HG03378 (cell line): ENCODE data around the gene NELFA.

Experiments used
- ATAC-seq: cut with Tn5 transposase; IDR thresholded peaks from one replicate; pipeline ENCODE4 v1.9.1; 2021; ENCODE audit warnings: mild to moderate bottlenecking, moderate library complexity; ENCODE audit not compliant: unreplicated experiment

NELFA gene

GRCh38 chr4:2008921-2009650 lies at the start of gene NELFA:
NELFA (minus strand) TSS chr4:2008974; CDS start chr4:2008959, 15 bp downstream.
- ATAC-seq = peak; percentile 80

- no peak for ATAC-seq
Observed at GRCh38 chr4:2057382-2058065, 48.8 kb upstream of the NELFA start.

- ATAC-seq = no peak
Observed at GRCh38 chr4:2054217-2054616, 45.4 kb upstream of the NELFA start.

DNA sequence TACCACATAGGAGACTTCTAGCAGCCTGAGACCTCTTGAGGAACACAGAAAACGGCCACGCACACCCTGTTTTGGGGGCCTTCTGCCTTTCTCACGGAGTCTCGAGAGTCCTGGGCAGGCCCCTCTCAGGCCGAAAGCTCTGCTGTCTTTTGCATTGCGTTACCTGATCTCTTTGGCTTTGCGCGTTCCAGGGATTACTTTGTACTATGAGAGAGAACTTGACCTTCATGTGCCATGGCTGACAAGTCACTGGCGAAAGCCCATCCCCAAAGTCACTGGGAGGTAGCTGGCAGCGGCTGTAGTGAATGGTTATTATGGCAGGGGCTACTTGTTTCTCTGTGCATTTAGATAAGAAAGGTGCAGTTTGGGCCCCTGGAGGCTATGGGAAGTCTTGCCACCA lies 42.3 kb upstream of the NELFA start:
- no peak for ATAC-seq

DNA sequence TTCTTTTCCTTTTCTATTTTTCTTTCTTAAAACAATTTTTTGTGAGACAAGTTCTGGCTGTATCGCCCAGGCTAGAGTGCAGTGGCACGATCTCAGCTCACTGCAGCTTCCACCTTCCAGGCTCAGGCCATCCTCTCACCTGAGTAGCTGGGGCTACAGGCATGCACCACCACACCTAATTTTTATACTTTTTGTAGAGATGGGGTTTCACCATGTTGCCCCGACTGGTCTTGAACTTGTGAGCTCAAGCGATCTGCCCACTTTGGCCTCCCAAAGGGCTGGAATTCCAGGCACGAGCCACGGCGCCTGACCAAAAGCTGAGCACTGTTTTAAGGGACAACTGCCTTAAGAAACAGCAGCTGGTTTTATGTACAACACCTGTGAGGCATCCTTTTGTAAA lies 41.0 kb upstream of the NELFA start:
- ATAC-seq = no peak

- ATAC-seq = no peak
Observed at GRCh38 chr4:2049381-2049780, 40.6 kb upstream of the NELFA start.

- ATAC-seq = no peak
Observed at GRCh38 chr4:2048831-2049230, 40.1 kb upstream of the NELFA start.

DNA sequence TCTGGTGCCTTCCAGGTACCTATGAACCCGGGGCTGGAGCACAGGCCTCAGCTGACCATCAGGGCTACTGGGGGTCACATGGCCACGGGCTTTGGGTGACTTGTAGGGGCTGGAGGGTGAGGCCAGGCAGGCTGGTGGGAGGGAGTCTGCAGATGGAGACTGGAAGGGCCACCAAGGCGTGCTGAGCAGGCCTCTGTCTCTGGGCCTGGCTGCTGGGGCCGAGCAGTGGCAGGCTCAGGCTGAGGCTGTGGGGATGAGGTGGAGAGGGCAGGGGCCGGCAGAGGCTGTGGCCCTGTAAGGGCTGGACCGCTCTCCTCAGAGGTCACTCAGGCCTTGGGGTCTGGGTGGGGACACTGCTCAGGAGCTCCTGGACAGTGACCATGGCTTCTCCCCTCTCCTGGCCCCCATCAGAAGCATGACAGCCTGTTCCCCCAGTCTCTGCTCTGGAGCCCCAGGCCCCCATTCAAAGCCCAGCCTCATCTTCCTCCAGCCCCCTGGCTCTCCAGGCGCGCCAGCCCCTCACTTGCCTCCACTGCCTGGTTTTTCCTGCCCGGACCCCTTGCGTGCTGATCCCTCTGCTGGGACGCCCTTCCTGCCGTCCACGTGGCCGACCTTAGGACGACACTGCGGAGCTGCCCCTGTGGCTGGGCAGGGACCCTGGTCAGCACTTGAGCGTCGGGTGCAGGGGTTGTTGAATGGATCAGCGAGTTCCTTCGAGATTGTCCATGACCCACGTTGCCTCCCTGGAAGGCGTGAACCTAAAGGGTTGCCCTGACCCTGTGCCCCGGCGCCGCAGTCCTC lies 39.2 kb upstream of the NELFA start:
- ATAC-seq = no peak

DNA sequence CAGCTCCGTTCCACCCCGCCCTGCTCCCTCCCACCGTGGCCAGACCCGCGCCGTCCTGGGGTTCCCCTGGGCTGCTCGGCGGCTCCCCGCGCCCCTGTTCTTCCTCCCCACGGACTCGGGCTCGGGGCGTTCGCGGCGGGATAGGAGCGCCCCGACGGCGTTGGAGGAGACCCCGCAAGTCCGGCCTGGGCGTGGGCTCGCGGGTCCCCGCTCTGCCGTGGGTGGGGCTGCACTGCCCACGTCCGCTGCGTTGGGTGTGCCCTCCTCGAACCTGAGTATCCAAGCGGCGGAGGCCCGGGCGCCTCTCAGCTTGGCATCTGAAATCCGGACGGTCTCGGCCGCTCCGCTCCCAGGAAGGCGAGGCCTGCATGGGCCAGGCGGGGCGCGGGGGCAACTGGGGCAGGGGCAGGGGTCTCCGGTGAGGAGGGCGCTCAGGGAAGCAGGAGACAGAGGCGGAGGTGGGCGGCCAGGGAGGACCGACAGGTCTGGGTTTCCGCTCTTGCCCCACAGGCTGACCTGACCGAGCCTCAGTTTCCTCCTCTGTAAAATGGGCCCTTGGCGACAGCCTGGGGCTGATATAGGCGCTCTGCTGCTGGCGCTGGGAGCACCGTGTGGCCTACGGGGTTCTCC lies 38.4 kb upstream of the NELFA start:
- ATAC-seq = no peak

- no peak for ATAC-seq
Observed at GRCh38 chr4:2046031-2046961, 37.5 kb upstream of the NELFA start.

DNA sequence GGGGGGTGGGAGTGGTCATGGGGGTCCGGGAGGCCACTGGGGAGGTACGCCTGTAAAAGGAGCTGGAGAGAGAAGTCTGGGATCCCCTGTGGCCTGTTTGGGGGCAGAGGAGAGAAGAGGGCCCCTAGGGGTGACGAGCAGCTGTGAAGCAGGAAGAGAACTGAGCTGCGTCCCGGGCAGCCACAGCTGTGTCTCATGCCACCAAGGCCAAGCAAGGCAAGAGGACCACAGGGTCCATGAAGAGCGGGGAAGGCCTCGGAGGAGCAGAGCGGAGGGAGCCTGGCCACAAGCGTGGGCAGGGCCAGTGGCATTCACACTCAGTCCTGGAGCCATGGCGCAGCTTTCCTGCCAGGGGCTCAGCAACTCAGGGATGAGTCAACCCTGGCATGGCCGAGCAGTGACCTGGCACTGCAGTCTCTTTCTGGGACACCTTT lies 36.8 kb upstream of the NELFA start:
- ATAC-seq = no peak

- no peak for ATAC-seq
Observed at GRCh38 chr4:2044542-2045517, 36.1 kb upstream of the NELFA start.

- no peak for ATAC-seq
Observed at GRCh38 chr4:2044119-2044485, 35.3 kb upstream of the NELFA start.

GRCh38 chr4:2043396-2044118 lies 34.8 kb upstream of the NELFA start:
- no peak for ATAC-seq

- ATAC-seq = no peak
Observed at GRCh38 chr4:2042947-2043395, 34.2 kb upstream of the NELFA start.

DNA sequence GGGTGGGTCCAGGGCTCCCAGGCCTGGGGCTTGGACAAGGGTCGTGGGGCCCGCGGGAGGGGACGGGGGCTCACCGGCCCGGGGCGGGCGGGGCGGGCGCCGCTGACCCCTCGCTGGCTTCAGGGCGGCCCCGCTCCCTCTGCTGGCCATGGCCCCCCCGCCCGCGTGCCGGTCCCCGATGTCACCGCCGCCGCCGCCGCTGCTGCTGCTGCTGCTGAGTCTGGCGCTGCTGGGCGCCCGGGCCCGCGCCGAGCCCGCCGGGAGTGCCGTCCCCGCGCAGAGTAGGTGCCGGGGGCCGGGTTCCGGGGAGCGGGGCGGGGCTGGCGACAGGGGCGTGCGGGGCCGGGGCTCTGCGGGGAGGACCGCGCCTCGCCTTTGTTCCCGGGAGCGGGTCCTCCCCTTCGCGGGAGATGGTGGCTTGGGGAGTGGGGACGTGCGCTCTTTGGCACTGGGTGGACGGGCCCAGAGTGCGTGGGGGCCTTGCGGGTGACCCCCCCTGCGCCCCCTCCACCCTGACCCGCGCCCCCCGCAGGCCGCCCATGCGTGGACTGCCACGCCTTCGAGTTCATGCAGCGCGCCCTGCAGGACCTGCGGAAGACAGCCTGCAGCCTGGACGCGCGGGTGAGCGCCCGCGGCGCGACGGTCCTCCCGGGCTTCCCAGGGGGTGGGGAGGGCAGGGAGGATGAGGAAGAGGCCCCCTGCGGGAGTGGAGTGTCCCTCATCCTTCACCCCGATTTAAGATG lies 33.6 kb upstream of the NELFA start:
- no peak for ATAC-seq

DNA sequence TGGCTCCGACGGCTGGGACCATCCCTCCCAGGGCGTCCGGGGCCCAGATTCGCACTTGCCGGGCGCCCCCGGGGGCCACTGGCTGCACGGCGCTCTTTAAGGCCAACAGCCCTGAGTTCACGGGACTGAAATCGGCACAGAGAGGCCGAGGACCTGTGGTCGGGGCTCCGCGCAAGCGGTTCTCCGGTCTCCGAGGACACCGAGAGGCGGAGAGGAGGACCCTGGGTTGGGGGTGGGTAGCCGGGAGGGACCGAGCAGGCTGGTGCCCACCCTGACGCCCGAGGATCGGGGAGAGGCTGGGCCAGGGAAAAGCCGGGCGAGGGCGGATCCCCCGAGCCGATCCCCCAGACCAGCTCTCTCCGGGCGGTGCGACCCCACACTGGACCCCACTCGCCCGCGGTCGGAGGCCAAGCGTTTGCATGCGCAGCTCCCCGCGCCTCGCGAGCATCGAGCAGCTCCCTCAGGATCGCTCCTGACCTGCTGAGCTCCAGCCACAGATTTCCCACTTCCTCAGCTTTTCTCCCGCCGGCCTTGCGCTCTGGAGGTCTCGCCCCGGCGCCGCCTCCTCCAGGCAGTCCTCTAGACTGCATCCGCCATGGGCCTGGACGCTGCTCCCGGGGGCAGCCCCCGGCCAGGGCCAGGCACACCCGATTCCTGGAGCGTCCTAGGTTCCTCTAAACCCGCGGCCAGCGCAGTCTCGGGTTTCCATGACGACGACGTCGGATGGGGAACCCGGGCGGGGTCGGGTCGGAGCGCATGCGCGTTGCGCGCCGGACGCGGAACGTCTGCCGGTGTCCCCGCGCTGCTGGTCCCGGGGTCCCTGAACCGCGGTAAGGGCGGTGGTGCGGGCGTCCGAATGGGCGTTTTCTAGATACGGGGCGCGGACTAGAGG lies 32.7 kb upstream of the NELFA start:
- no peak for ATAC-seq
